RWPE1 (cell line): ENCODE measurements around the gene HIVEP3.

ENCODE experiments used
- CTCF ChIA-PET: fragments of 350-600 bp; sonication (Branson Sonifier 250); formaldehyde crosslinking; extraction: SDS; loops from one replicate; lab custom pipeline; 2021; lab: Yijun Ruan, JAX
- POLR2A ChIA-PET: fragments of 400-600 bp; formaldehyde crosslinking; extraction: SDS; loops from one replicate; lab custom pipeline; 2020; ENCODE audit warnings: antibody characterized with exemption; ENCODE audit not compliant: low non-redundant PET; lab: Yijun Ruan, JAX
- DNase-seq: peaks from one replicate; pipeline ENCODE4 v3.0.0; 2012; ENCODE audit warnings: low spot score
- H3K27ac ChIP-seq: fragments of 450-650 bp; 2 replicates; pipeline ENCODE4 v1.5.1; 2017
- TF ChIP-seq, protein P1 (sequence below): fragments of 450-650 bp; conservative IDR thresholded peaks from 2 replicates; pipeline ENCODE4 v1.5.1; 2017; ENCODE audit warnings: low read depth, mild to moderate bottlenecking

The HIVEP3 gene

DNA sequence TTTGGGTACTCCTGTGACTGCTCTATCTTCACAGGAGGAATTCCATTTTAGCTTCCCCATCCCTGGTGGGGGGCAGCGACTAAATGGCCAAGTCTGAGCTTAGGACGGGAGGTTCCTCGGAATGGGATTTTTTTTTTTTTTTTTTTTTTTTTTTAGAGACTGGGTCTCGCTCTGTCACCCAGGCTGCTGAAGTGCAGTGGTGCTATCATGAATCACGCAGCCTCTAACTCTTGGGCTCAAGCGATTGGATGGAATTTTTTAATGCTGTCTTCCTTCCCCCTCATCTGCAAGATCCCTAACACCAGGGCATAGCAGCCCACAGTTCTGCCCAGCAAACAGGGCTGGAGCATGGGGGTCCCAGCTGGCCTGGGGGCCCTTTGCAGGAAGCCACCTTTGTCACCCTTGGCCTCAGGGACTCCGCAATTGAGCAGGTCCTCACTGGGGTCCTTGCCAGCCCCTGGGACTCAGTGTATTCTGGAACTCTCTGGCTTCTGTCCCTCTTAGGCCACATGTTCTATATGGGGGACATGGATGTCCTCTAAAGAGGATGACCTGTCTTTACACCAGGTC is 421.2 kb downstream of the HIVEP3 start:
- H3K27ac ChIP-seq: peak overlapping the region; percentile 93
- DNase-seq: no peak
- ChIA-PET POLR2A (no interaction called here), CTCF (no interaction called here)
- TF ChIP-seq, protein P1, sequence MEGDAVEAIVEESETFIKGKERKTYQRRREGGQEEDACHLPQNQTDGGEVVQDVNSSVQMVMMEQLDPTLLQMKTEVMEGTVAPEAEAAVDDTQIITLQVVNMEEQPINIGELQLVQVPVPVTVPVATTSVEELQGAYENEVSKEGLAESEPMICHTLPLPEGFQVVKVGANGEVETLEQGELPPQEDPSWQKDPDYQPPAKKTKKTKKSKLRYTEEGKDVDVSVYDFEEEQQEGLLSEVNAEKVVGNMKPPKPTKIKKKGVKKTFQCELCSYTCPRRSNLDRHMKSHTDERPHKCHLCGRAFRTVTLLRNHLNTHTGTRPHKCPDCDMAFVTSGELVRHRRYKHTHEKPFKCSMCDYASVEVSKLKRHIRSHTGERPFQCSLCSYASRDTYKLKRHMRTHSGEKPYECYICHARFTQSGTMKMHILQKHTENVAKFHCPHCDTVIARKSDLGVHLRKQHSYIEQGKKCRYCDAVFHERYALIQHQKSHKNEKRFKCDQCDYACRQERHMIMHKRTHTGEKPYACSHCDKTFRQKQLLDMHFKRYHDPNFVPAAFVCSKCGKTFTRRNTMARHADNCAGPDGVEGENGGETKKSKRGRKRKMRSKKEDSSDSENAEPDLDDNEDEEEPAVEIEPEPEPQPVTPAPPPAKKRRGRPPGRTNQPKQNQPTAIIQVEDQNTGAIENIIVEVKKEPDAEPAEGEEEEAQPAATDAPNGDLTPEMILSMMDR: no peak

DNA sequence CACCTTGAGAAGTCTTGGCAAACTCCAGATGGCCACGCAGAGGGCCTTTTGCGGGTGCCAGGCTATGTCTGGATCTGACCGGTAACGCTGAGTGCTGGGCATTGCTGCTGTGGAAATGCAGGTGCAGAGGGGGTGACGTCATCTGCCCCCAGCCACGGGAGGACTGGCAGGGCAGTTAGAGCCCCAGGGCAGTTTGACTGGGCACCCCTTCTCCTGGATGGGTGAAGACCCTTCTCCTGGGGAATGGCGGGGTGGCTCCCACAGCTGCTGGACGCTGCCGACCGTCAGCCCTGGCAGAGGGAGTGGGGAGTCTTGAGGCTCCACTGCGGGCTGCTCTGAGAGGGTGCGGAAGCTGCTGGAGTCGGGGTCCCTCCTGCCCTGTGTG is 421.7 kb downstream of the HIVEP3 start:
- ChIA-PET POLR2A (no interaction called here), CTCF (no interaction called here)
- TF ChIP-seq, protein P1: no peak
- H3K27ac ChIP-seq: peak overlapping the region; percentile 93
- DNase-seq: no peak

DNA sequence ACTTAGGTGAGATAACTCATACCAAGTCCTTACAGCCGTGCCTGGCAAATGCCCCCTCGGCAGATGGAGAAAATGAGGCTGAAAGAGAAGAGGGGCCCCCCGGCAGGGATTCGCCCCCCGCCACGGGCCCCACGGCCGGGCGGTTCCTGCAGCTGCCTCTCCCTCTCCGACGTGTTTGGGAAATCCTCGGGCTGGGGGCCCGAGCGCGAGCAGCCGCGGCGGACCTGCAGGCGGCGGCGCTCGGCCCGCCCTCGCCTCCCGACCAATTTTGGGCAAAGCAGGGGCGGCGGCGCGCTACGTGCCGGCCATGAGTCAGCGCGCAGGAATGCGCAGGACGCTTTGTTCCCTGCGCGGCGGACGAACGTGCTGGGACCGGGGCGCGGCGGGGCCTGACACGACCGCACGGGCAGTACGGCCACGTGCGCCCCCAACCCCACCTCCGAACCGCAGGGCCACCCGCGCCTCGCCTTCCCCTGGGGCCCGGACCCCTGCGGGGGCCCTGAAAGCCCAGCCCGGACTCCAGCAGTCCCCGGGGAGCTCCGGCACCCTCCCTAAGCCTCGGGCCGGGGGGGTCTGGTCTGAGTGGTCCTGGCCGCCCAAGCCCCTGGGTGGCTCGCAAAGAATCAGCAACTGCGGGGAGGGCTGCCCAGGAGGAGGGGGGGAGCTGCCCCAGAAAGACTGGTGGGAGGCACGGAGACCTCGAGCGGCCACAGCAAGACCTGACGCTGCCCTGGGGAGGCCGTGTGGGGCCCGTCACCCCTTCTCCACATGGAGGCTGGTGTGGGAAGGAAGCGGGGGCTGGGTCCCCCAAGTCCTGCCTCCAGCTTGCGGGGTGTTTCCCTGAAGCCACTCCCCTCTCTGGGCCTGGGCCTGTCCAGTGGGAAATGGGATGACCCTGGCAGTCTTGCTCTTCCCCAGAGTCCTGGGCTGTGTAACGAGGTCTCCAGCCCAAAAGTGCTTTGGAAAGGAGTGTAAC is 422.4 kb downstream of the HIVEP3 start:
- peak overlapping the region; percentile 93 for H3K27ac ChIP-seq
- CTCF ChIA-PET: interaction anchor here (1.2 kb wide), 1 partner anchor 63 kb away, joined by 3 read pairs; no protein-coding TSS in a partner anchor
- POLR2A ChIA-PET: no interaction called here
- peak; percentile 75 for DNase-seq
- TF ChIP-seq, protein P1: no peak

DNA sequence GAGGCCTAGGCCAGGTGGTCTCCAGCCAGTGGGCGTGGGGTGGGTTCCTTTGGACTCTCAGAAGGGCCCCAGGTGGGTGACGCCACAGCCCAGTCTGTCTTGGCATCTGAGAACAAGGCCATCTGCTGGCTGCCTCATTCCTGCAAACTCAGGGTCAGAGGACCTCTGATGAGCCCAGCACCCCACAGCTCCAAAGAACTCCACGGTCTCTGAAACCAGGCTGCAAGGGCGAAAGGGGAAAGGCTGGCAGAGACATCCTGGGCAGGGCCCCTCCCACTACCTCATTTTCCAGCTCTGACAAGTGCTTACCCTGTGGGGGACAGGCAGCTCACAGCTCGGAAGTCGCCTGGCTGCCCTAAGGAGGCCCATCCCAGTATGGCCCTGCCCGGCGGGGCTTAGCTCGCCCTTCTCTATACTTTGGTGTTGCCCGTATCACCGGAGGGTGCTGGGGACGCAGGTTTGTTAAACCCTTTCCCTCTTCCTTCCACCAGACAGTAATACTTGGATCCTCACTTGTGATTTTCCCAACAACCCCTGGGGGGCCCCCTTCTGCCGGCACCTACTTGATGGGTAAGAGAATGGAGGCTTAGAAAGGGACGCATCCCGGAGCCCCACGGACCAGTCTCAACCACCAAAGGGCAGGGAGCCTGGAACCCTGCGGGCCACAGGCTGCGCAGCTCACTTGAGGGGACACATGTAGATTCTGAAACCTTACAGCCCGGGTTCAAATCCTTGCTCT is 423.3 kb downstream of the HIVEP3 start:
- DNase-seq: no peak
- ChIA-PET POLR2A (no interaction called here), CTCF (interaction anchor here (0.6 to 1.2 kb wide), 5 partner anchors 11 to 62 kb away, joined by 3 to 6 read pairs (median 4); partner anchors contain the start of gene EDN2)
- TF ChIP-seq, protein P1: no peak
- H3K27ac ChIP-seq: peak overlapping the region; percentile 93

DNA sequence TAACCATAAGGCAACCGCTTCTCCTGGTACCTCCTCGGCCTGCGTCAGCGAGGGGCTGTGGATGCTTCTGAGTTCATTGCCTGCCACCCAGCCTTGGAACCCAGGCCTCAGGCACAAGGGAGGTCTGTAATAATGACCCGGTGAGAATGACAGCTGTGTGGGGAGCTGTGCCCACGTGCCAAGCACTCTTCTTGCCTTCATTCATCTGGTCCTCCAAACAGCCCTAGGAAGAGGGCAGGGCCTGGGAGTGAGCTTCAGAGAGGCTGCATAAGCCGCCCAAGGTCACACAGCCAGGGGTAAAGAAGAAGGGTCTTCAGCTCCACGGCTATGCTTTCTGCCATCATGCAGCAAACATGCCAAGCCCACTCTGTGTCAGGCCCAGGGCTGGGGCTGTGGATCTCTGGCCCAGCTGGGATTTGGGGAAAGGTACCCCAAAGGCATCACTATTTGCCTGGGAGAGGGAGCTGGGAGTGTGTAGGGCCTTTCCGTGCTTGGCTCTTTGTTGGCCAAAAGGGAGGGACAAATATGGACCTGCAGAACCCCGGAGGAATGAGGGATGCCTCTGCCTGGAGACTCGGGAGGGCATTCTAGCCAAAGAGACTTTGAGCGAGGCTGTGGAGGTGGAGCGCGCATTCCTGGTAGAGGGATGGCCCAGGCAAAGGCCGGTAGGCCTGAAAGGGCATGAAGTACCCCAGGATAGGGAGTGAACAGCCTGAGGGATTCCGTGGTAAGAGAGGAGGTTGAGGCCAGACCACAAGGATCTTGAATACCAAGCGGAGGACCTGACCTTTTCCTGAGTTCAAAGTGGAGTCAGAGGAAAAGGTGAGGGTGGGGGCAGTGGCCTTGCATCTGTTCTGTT is 424.1 kb downstream of the HIVEP3 start:
- DNase-seq: no peak
- TF ChIP-seq, protein P1: no peak
- H3K27ac ChIP-seq: peak overlapping the region; percentile 93
- POLR2A ChIA-PET: no interaction called here
- CTCF ChIA-PET: interaction anchor here (0.7 to 0.9 kb wide), 3 partner anchors 10 to 31 kb away, joined by 3 to 6 read pairs (median 4); partner anchors contain the start of gene EDN2
